Dermis blood vessel endothelial cell (primary cell): ENCODE data around the gene TROAP. TPM values are rescaled to one million over a fixed set of nuclear protein-coding genes. Genes with fewer than 3 reads are reported as not detected.

Source experiments
- DNase-seq: peaks from one replicate; pipeline ENCODE4 v3.0.0; 2010
- total RNA-seq: library from RNA; depleted of rRNA; stranded (reverse); fragments of >200 nt; gene quantifications from 2 replicates; pipeline ENCODE4 v1.2.3, GENCODE V29; 2014

Gene TROAP
- total RNA-seq, 1 donor from 2014 or later = 4.3 TPM

- DNase-seq = no peak
These were observed 21.5 kb downstream of the TROAP start for GRCh38 chr12:49344486-49345050.

DNA sequence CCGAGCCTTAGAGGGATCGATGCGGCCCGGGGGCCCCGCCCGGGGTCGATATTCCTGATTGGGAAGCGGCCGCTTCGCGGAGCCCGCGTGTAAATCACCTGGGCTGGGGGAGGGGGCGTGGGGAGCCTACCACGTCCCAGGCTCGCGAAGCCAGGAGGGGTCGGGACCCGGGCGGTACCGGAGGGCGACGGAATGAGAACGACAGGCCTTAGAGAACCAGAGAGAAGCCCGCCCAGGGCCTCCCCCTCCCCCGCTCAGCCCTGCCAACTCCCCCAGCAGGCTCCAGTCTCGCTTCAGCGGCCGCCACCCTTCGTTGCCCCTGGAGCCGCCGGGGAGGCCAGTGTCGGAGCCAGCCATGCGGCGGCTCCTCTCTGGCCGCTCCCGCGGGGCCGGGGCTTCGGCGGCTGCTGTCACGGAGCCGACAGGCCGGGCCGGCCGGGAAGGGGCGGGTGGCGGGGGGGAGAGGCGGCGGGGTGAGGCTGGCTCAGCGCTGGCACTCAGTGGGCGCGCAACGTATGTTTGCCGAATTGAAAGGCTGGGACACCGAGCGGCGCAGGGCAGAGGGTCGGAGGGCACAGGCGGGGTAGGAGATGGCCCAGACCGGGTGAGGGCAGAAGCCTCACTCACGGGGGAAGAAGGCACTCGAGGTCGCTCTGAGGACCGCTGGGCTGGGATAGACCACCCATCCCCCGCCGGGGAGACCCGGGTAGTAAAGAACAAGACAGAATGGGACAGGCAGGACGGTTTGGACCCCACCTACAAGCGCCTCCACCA lies 22.2 kb downstream of the TROAP start:
- peak; percentile 16 for DNase-seq

DNA sequence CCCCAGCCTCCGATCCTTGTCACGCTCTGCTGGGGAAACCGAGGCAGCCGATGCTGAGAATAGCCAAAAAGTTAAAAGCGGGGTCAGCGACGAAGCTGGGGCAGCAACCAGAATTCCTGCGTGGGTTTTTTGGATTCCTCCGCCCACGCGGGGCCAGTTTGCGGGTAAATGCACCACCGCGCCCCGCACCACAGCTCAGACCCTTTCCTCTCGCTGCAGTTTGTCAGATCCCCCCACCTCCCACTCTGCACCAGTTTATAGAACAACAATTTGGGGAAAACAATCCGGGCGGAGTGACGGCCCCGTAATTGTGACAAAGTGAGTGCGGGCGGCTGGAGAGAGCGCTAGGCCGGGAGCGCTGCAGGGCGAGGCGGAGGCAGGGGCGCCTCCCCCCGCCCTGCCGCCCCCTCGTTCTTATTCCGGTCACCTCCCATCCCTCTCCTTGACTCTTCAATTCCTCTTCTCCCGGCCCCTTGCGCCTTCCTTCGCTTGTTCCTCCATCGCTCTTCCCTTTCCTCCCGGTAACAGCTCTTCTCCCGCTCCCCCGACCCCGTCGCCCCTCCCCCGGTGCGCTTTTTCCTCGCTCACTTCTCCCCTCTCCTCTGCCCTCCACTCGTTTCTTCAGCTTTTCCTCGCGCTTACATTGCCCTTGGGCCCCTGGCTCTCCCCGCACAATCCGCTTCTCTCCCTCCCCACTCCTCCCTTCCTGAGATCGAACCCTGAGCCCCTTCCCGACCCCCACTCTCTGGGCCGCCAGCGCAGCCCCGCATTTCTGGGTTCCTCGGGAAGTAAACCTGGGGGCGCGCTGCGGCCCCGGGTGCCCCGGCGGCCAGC lies 23.0 kb downstream of the TROAP start:
- DNase-seq = no peak

GRCh38 chr12:49346659-49347310 lies 23.7 kb downstream of the TROAP start, which contains the start of gene DNAJC22:
Gene DNAJC22 (plus strand): TSS chr12:49346888. CDS start chr12:49348873, 1,985 bp downstream.
- peak; percentile 19 for DNase-seq

- peak; percentile 76 for DNase-seq
These were observed 24.5 kb downstream of the TROAP start for GRCh38 chr12:49347311-49348193.

- no peak for DNase-seq
These were observed 25.7 kb downstream of the TROAP start for GRCh38 chr12:49348781-49349180.

DNA sequence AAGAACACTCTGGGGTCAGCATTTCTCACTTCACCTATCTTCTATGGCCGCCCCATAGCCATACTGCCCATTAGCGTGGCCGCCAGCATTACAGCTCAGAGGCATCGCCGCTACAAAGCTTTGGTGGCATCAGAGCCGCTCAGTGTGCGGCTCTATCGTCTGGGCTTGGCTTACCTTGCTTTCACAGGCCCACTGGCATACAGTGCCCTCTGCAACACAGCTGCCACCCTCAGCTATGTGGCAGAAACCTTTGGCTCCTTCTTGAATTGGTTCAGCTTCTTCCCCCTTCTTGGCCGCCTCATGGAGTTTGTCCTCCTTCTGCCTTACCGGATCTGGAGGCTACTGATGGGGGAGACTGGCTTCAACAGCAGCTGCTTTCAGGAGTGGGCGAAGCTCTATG lies 26.2 kb downstream of the TROAP start:
- no peak for DNase-seq

GRCh38 chr12:49352351-49352750 lies 29.3 kb downstream of the TROAP start:
- DNase-seq = no peak

GRCh38 chr12:49355913-49356312 lies 32.9 kb downstream of the TROAP start:
- no peak for DNase-seq

GRCh38 chr12:49357103-49357678 lies 34.1 kb downstream of the TROAP start:
- peak; percentile 71 for DNase-seq

- peak; percentile 88 for DNase-seq
These were observed 35.6 kb downstream of the TROAP start for GRCh38 chr12:49358483-49359141.

DNA sequence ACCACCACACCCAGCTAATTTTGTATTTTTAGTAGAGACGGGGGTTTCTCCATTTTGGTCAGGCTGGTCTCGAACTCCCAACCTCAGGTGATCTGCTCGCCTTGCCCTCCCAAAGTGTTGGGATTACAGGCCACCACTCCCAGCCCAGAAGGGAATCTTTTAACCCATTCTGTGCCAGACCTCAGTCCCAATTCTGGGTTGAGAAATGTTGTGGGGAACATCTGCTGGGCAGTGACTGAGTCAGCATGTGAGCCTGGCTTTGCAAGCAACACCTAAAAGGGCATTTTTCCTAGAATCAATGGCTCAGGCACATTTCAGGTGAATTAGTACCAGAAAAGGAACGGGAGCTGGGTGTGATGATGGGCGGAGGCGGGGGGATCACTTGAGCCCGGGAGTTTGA lies 36.6 kb downstream of the TROAP start:
- no peak for DNase-seq

DNA sequence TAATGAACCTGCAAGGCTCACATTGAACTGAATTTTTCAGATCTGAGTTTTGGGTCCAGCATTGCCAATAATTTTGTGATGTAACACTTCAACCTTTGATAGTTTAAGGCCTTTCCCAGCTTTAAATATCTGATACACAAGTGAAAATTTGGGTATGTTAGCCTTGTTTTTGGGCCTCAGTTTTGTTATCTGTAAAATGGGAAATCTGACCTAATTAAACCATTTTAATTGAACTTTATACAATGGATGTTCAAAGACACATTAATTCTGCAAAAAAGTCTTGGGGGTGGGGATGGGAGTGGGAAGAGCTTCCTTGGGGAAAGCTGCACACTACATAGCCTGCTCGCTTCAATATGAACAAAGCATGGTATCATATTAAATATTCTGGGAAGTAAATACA lies 39.0 kb downstream of the TROAP start:
- no peak for DNase-seq

- DNase-seq = peak; percentile 76
These were observed 41.9 kb downstream of the TROAP start for GRCh38 chr12:49364989-49365388.

- no peak for DNase-seq
These were observed 42.5 kb downstream of the TROAP start for GRCh38 chr12:49365542-49365941.

DNA sequence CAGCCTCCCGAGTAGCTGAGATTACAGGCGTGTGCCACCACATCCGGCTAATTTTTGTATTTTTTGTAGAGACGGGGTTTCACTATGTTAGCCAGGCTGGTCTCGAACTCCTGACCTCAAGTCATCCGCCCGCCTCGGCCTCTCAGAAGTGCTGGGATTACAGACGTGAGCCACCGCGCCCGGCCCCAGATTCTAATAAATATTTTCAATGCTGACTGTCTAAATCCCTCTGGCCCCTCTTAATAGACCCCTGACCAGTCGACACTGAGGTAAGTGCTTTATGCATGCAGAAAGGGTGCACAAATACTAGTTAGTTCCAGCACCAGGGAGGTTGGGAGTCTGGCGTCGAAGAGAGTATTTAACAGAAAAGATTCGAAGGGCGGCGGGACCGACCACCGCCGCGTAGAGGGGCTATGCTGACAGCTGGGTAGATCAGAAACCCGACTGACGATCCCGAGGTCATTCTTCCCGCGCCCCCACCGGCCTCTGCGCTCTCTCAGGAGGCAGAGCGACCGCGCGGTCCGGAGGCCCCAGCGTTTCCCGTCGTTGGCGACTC lies 43.1 kb downstream of the TROAP start:
- no peak for DNase-seq

DNA sequence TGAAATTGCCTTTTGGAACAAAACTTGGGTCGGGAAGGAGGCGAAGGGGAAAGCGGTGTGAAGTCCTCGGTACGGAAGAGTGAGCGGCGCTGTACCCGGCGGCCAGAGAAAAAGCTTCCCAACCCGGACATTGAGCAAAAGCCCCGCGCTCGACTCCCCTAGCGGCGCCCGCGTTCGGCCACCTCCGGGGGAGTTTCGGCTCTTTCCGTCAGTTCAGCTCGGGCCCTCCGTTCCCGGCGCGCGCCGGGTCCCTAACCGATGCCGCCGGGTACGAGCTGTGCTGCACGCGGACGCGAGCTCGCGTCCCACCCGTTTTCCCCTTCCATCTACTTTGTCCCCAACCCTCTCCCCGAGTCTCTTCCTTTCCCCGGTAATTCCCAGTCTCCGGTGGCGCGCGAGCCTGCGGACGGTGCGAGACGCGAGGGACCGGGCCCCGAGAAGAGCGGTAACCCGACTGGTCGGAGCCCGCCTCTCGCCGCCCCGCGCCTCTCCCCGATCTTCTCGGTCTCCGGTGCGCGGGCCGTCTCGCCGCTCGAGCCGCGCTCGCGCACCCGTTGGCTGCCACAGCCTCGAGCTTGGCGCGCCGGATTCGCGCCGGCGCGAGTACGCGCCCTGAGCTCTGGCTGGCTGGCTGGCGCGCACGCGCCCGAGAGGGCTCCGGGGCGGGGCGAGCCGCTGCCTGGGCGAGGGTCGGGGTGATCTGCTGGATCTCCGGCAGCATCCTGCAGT lies 43.8 kb downstream of the TROAP start:
- peak; percentile 97 for DNase-seq

GRCh38 chr12:49367381-49368239 lies 44.6 kb downstream of the TROAP start, which contains the start of gene SPATS2:
Gene SPATS2 (plus strand): TSS chr12:49367462. CDS start chr12:49461013, 93,551 bp downstream.
- DNase-seq = peak; percentile 63

DNA sequence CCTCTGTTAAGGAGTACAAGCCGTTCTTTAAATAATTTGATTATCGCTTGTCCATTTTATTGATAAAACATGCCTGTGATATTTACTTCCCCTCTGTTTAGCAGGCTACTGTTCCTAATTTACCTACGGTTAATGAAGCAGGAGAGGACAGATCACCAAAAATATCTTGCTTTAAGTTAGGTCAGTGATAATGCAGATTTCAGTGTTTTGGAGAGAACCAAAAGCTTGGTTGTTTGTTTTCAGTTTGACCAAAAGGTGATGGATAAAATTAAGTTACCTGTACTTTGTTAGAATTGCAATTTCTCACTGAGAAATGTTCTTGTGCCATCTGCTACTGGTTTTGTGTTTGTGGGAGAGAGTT lies 45.2 kb downstream of the TROAP start:
- DNase-seq = peak; percentile 12
